K562 (cell line): ENCODE data around the gene STK36. TPM values are rescaled to one million over a fixed set of nuclear protein-coding genes. Genes with fewer than 3 reads are reported as not detected.

Experiments
- CREBBP ChIP-seq: IDR thresholded peaks from one replicate; pipeline ENCODE4 v1.6.1; 2012; ENCODE audit warnings: low read depth, mild to moderate bottlenecking, control low read depth, inconsistent platforms, low read length
- CREM ChIP-seq: IDR thresholded peaks from 2 replicates; pipeline ENCODE4 v1.6.1; 2014; ENCODE audit warnings: antibody characterized with exemption, low read depth
- ELF1 ChIP-seq: fragments of 200-800 bp; sonication (Bioruptor generic); IDR thresholded peaks from 2 replicates; pipeline ENCODE4 v1.6.1; 2016; ENCODE audit warnings: missing genetic modification characterization, missing compliant biosample characterization
- ELF4 ChIP-seq: fragments of 450-650 bp; formaldehyde crosslinking; IDR thresholded peaks from 2 replicates; pipeline ENCODE4 v1.4.0; 2022; ENCODE audit warnings: missing genetic modification characterization
- ETV5 ChIP-seq: sonication (generic); formaldehyde crosslinking; IDR thresholded peaks from 2 replicates; pipeline ENCODE4 v1.4.0; 2020; ENCODE audit warnings: low read depth, mild to moderate bottlenecking, missing genetic modification reagents
- L3MBTL2 ChIP-seq: fragments of 450-650 bp; IDR thresholded peaks from 2 replicates; pipeline ENCODE4 v1.6.1; 2016; ENCODE audit warnings: mild to moderate bottlenecking, moderate library complexity
- MAZ ChIP-seq, 2 experiments: fragments of 450-650 bp in 1 of 2; sonication (generic) in 1 of 2; formaldehyde crosslinking; IDR thresholded peaks in 1 of 2; conservative IDR thresholded peaks in 1 of 2; 2 replicates each; pipeline versions ENCODE4 v1.4.0 to v1.5.0; 2020; ENCODE audit warnings: mild to moderate bottlenecking in 1 of 2, missing genetic modification reagents in 1 of 2
- PHF21A ChIP-seq: fragments of 450-650 bp; IDR thresholded peaks from 2 replicates; pipeline ENCODE4 v1.6.1; 2017; ENCODE audit warnings: low read depth, borderline replicate concordance
- RAD21 ChIP-seq, 2 experiments: fragments of 250-450 bp in 1 of 2; fragments of 450-650 bp in 1 of 2; sonication (Bioruptor Pico) in 1 of 2; formaldehyde crosslinking in 1 of 2; IDR thresholded peaks in 1 of 2; conservative IDR thresholded peaks in 1 of 2; 2 replicates each; pipeline versions ENCODE4 v1.4.0 to v1.8.0; 2020 to 2022; ENCODE audit warnings: mild to moderate bottlenecking in 2 of 2, moderate library complexity in 1 of 2
- RFX1 ChIP-seq: fragments of 450-650 bp; IDR thresholded peaks from 2 replicates; pipeline ENCODE4 v1.6.1; 2016; ENCODE audit warnings: mild to moderate bottlenecking, moderate library complexity
- SIN3B ChIP-seq: fragments of 450-650 bp; IDR thresholded peaks from 2 replicates; pipeline ENCODE4 v1.6.1; 2017; ENCODE audit warnings: low read depth, mild to moderate bottlenecking, moderate library complexity
- SMAD2 ChIP-seq: fragments of 150-350 bp; IDR thresholded peaks from 2 replicates; pipeline ENCODE4 v1.6.1; 2014; ENCODE audit warnings: low read depth, mild to moderate bottlenecking, low read length
- SMARCE1 ChIP-seq: fragments of 450-650 bp; IDR thresholded peaks from 2 replicates; pipeline ENCODE4 v1.7.1; 2016; ENCODE audit warnings: mild to moderate bottlenecking
- TRIM28 ChIP-seq: fragments of 450-650 bp; IDR thresholded peaks from 2 replicates; pipeline ENCODE4 v1.6.1; 2017
- polyA plus RNA-seq, 8 experiments: library from polyadenylated mRNA; depleted of rRNA in 4 of 8; stranded (reverse) in 5 of 8; unstranded in 3 of 8; fragments of >200 nt; fragmentation: Nextera tagmentation in 2 of 8; fragmentation: Illumina TruSeq in 1 of 8; extraction: Ambion mirVana in 2 of 8; extraction: Trizol in 1 of 8; gene quantifications; 2 replicates each; pipeline versions ENCODE4 v1.2.1 to v1.2.3, GENCODE V29; 2011 to 2014; ENCODE audit warnings: inconsistent platforms in 1 of 8, missing spikeins in 1 of 8
- total RNA-seq, 7 experiments: library from RNA; depleted of rRNA in 6 of 7; stranded (reverse); fragments of >200 nt in 6 of 7; fragmentation: Illumina TruSeq in 2 of 7; extraction: Trizol in 2 of 7; gene quantifications; 2 replicates each; pipeline versions ENCODE4 v1.2.1 to v1.2.3, GENCODE V29; 2011 to 2021; ENCODE audit warnings: low replicate concordance in 1 of 7
- TF ChIP-seq, protein P1 (sequence below), 3 experiments: fragments of 200-800 bp in 1 of 3; fragments of 250-450 bp in 1 of 3; fragments of 450-650 bp in 1 of 3; sonication (Bioruptor Pico) in 1 of 3; sonication (Bioruptor generic) in 1 of 3; formaldehyde crosslinking in 1 of 3; IDR thresholded peaks; 2 replicates each; pipeline versions ENCODE4 v1.6.1 to v1.8.0; 2016 to 2022; ENCODE audit warnings: mild to moderate bottlenecking in 2 of 3, missing genetic modification characterization in 2 of 3, missing compliant biosample characterization in 1 of 3, moderate library complexity in 1 of 3
- TF ChIP-seq, protein P2 (sequence below): fragments of 450-650 bp; formaldehyde crosslinking; IDR thresholded peaks from 2 replicates; pipeline ENCODE4 v1.4.0; 2020; ENCODE audit warnings: mild to moderate bottlenecking, moderate library complexity
- TF ChIP-seq, protein P3 (sequence below): fragments of 150-350 bp; conservative IDR thresholded peaks from 2 replicates; pipeline ENCODE4 v1.6.1; 2014; ENCODE audit warnings: low read length
- TF ChIP-seq, protein P4 (sequence below): sonication (generic); formaldehyde crosslinking; IDR thresholded peaks from 2 replicates; pipeline ENCODE4 v1.8.1; 2023; ENCODE audit warnings: mild to moderate bottlenecking, missing genetic modification reagents, moderate library complexity

Gene STK36
- total and polyA plus RNA-seq, 9 of the 15 experiments (the other 6 are each of a cell fraction or from before 2014, with no cell fraction given) = 3.5 to 12.4 (median 6.7) TPM

- TF ChIP-seq, protein P1, sequence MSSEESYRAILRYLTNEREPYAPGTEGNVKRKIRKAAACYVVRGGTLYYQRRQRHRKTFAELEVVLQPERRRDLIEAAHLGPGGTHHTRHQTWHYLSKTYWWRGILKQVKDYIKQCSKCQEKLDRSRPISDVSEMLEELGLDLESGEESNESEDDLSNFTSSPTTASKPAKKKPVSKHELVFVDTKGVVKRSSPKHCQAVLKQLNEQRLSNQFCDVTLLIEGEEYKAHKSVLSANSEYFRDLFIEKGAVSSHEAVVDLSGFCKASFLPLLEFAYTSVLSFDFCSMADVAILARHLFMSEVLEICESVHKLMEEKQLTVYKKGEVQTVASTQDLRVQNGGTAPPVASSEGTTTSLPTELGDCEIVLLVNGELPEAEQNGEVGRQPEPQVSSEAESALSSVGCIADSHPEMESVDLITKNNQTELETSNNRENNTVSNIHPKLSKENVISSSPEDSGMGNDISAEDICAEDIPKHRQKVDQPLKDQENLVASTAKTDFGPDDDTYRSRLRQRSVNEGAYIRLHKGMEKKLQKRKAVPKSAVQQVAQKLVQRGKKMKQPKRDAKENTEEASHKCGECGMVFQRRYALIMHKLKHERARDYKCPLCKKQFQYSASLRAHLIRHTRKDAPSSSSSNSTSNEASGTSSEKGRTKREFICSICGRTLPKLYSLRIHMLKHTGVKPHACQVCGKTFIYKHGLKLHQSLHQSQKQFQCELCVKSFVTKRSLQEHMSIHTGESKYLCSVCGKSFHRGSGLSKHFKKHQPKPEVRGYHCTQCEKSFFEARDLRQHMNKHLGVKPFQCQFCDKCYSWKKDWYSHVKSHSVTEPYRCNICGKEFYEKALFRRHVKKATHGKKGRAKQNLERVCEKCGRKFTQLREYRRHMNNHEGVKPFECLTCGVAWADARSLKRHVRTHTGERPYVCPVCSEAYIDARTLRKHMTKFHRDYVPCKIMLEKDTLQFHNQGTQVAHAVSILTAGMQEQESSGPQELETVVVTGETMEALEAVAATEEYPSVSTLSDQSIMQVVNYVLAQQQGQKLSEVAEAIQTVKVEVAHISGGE (CRISPR knock-in tag; IDR thresholded peaks at IDR 0.05) = no peak; a peak in 1 of 6 replicates
- no peak for TF ChIP-seq RAD21 (CRISPR knock-in tag; conservative IDR thresholded peaks at IDR 0.05 in 1 of 2, IDR thresholded peaks at IDR 0.05 in 1 of 2)
- TF ChIP-seq ETV5 = no peak
- peak; percentile 79 for TF ChIP-seq CREM
- no peak for TF ChIP-seq RFX1
- TF ChIP-seq SMARCE1 = no peak
- TF ChIP-seq, protein P2, sequence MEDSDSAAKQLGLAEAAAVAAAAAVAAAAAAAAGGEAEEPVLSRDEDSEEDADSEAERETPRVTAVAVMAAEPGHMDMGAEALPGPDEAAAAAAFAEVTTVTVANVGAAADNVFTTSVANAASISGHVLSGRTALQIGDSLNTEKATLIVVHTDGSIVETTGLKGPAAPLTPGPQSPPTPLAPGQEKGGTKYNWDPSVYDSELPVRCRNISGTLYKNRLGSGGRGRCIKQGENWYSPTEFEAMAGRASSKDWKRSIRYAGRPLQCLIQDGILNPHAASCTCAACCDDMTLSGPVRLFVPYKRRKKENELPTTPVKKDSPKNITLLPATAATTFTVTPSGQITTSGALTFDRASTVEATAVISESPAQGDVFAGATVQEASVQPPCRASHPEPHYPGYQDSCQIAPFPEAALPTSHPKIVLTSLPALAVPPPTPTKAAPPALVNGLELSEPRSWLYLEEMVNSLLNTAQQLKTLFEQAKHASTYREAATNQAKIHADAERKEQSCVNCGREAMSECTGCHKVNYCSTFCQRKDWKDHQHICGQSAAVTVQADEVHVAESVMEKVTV (CRISPR knock-in tag) = no peak
- TF ChIP-seq CREBBP = no peak
- peak; percentile 74 for TF ChIP-seq ELF1 (tag)
- no peak for TF ChIP-seq PHF21A
- TF ChIP-seq TRIM28 = no peak
- peak; percentile 57 for TF ChIP-seq L3MBTL2
- TF ChIP-seq MAZ (CRISPR knock-in tag; conservative IDR thresholded peaks at IDR 0.05 in 1 of 2, IDR thresholded peaks at IDR 0.05 in 1 of 2) = peak in 1 of 2 experiments; percentile 56; a peak in 1 of 4 replicates
- TF ChIP-seq, protein P3, sequence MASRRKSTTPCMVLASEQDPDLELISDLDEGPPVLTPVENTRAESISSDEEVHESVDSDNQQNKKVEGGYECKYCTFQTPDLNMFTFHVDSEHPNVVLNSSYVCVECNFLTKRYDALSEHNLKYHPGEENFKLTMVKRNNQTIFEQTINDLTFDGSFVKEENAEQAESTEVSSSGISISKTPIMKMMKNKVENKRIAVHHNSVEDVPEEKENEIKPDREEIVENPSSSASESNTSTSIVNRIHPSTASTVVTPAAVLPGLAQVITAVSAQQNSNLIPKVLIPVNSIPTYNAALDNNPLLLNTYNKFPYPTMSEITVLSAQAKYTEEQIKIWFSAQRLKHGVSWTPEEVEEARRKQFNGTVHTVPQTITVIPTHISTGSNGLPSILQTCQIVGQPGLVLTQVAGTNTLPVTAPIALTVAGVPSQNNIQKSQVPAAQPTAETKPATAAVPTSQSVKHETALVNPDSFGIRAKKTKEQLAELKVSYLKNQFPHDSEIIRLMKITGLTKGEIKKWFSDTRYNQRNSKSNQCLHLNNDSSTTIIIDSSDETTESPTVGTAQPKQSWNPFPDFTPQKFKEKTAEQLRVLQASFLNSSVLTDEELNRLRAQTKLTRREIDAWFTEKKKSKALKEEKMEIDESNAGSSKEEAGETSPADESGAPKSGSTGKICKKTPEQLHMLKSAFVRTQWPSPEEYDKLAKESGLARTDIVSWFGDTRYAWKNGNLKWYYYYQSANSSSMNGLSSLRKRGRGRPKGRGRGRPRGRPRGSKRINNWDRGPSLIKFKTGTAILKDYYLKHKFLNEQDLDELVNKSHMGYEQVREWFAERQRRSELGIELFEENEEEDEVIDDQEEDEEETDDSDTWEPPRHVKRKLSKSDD = no peak
- 0 out of 2 replicates have a peak, but pooled peaks have one; percentile 11 for TF ChIP-seq SIN3B
- no peak for TF ChIP-seq ELF4 (CRISPR knock-in tag)
- TF ChIP-seq, protein P4, sequence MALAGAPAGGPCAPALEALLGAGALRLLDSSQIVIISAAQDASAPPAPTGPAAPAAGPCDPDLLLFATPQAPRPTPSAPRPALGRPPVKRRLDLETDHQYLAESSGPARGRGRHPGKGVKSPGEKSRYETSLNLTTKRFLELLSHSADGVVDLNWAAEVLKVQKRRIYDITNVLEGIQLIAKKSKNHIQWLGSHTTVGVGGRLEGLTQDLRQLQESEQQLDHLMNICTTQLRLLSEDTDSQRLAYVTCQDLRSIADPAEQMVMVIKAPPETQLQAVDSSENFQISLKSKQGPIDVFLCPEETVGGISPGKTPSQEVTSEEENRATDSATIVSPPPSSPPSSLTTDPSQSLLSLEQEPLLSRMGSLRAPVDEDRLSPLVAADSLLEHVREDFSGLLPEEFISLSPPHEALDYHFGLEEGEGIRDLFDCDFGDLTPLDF (CRISPR knock-in tag) = no peak; the same call in 1 of the 2 replicates
- no peak for TF ChIP-seq SMAD2
These were observed 12.5 kb upstream of the STK36 start, which contains the start of the genes BCS1L and ZNF142 (continued) for GRCh38 chr2:218659258-218659987.
